ENCODE results near the gene IL17C.

IL17C gene

GRCh38 chr16:88629835-88630234 is 8.5 kb upstream of the IL17C start:
- DNase-seq: no peak

GRCh38 chr16:88630433-88630832 is 7.9 kb upstream of the IL17C start:
- DNase-seq: no peak

GRCh38 chr16:88630941-88631340 is 7.4 kb upstream of the IL17C start:
- no peak for DNase-seq

GRCh38 chr16:88631384-88631783 is 7.0 kb upstream of the IL17C start:
- DNase-seq: no peak

GRCh38 chr16:88631920-88632586 is 6.3 kb upstream of the IL17C start:
- no peak for DNase-seq

GRCh38 chr16:88632587-88632930 is 5.8 kb upstream of the IL17C start:
- no peak for DNase-seq

GRCh38 chr16:88633684-88634140 is 4.7 kb upstream of the IL17C start:
- peak; percentile 71 for DNase-seq

GRCh38 chr16:88634141-88634993 is 4.0 kb upstream of the IL17C start:
- peak; percentile 56 for DNase-seq

GRCh38 chr16:88634994-88635670 is 3.2 kb upstream of the IL17C start:
- no peak for DNase-seq

- no peak for DNase-seq
Measured at GRCh38 chr16:88635671-88636319, 2.6 kb upstream of the IL17C start.

GRCh38 chr16:88636488-88637265 is 1.7 kb upstream of the IL17C start:
- DNase-seq: no peak

GRCh38 chr16:88639231-88640038 is 1.1 kb downstream of the IL17C start:
- no peak for DNase-seq

GRCh38 chr16:88640039-88640495 is 1.7 kb downstream of the IL17C start:
- DNase-seq: no peak

GRCh38 chr16:88640498-88641247 is 2.3 kb downstream of the IL17C start:
- DNase-seq: no peak

GRCh38 chr16:88642881-88643643 is 4.7 kb downstream of the IL17C start:
- DNase-seq: no peak

GRCh38 chr16:88643644-88643932 is 5.2 kb downstream of the IL17C start:
- no peak for DNase-seq

GRCh38 chr16:88645455-88645854 is 7.1 kb downstream of the IL17C start:
- DNase-seq: no peak

GRCh38 chr16:88645941-88646340 is 7.6 kb downstream of the IL17C start:
- no peak for DNase-seq

GRCh38 chr16:88646345-88647034 is 8.1 kb downstream of the IL17C start:
- DNase-seq: no peak

All from CD4-positive, alpha-beta T cell treated with Interleukin-17A for 1 hour (primary cell).